RKO (cell line): ENCODE measurements around the gene HOXA10.

Experiments
- DNase-seq: peaks from one replicate; pipeline ENCODE4 v3.0.0-alpha.2; 2016; ENCODE audit warnings: low spot score

HOXA10 gene

GRCh38 chr7:27145165-27145913, 28.8 kb downstream of the HOXA10 start:
- no peak for DNase-seq

GRCh38 chr7:27144781-27145164, 29.3 kb downstream of the HOXA10 start:
- DNase-seq, result no peak

GRCh38 chr7:27143950-27144780, 30.0 kb downstream of the HOXA10 start:
- no peak for DNase-seq

GRCh38 chr7:27143023-27143949, 30.8 kb downstream of the HOXA10 start, which contains the start of gene HOXA5:
Gene HOXA5, minus strand, starts transcription at chr7:27143681. Its CDS starts 74 bp downstream, at chr7:27143607.
- DNase-seq, result peak; percentile 99

GRCh38 chr7:27142580-27143022, 31.5 kb downstream of the HOXA10 start:
- DNase-seq, result peak; percentile 34

- peak; percentile 87 for DNase-seq
These were observed 32.1 kb downstream of the HOXA10 start for GRCh38 chr7:27141923-27142579.

GRCh38 chr7:27141137-27141922, 32.8 kb downstream of the HOXA10 start:
- peak; percentile 32 for DNase-seq

- no peak for DNase-seq
These were observed 33.8 kb downstream of the HOXA10 start for GRCh38 chr7:27140126-27140857.

GRCh38 chr7:27139334-27140125, 34.6 kb downstream of the HOXA10 start:
- DNase-seq, result no peak

- no peak for DNase-seq
These were observed 35.2 kb downstream of the HOXA10 start for GRCh38 chr7:27138985-27139333.

- no peak for DNase-seq
These were observed 35.6 kb downstream of the HOXA10 start for GRCh38 chr7:27138472-27138871.

- no peak for DNase-seq
These were observed 36.3 kb downstream of the HOXA10 start for GRCh38 chr7:27137640-27138315.

- peak; percentile 48 for DNase-seq
These were observed 39.7 kb downstream of the HOXA10 start for GRCh38 chr7:27134392-27134791.

- no peak for DNase-seq
These were observed 40.5 kb downstream of the HOXA10 start for GRCh38 chr7:27133409-27134231.

GRCh38 chr7:27132978-27133377, 41.1 kb downstream of the HOXA10 start:
- no peak for DNase-seq

- no peak for DNase-seq
These were observed 41.9 kb downstream of the HOXA10 start for GRCh38 chr7:27132214-27132613.

- DNase-seq, result no peak
These were observed 42.7 kb downstream of the HOXA10 start for GRCh38 chr7:27131390-27131819.
